NCI-H128 (cell line): ENCODE measurements around the gene FAU.

Experiments used
- DNase-seq: peaks from one replicate; lab custom pipeline; 2025; ENCODE audit not compliant: unreplicated experiment; lab: John Stamatoyannopoulos, UW

The FAU gene

DNA sequence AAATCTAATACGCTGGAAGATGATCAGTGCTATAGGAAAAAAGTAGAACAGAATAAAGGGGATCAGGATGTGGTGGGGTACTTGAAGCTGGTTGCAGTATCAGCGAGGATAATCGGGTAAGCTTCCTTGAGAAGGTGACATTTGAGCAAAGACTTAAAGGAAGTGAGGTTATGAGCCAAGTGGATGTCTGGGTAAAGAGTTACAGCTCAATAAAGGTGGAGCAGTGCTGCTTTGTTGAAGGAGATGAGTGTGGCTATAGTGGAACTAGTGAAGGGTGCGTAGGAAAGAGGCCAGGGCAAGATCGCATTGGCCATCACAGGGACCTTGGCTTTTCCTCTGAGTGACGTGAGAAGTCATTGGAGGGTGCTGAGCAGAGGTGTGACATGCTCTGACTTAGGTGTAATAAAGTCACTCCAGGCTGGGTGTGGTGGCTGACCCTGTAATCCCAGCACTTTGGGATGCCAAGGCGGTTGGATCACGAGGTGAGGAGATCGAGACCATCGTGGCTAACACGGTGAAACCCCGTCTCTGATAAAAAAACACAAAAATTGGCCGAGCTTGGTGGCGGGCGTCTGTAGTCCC is 14.7 kb upstream of the FAU start:
- DNase-seq, result no peak

DNA sequence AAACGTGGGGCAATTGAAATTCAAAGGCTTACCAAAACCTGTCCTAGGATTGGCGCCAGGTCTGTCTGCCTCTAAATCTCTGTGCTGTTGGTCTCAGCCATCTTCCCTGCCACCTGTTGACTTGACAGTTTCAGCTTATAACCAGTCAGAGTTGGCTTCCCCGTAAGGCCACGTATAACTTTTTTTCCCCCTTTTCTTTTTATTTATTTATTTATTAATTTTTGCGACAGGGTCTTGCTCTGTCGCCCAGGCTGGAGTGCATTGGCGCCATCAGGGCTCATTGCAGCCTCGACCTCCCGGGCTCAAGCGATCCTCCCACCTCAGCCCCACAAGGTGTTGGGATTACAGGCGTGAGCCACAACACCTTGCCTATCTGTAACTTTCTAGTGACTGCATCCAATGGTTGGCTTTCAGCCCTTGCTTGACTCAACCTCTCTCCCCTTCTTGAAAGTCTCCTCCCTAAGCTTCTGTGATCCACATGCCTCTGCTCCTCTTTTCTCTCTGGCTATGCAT is 13.8 kb upstream of the FAU start:
- no peak for DNase-seq

DNA sequence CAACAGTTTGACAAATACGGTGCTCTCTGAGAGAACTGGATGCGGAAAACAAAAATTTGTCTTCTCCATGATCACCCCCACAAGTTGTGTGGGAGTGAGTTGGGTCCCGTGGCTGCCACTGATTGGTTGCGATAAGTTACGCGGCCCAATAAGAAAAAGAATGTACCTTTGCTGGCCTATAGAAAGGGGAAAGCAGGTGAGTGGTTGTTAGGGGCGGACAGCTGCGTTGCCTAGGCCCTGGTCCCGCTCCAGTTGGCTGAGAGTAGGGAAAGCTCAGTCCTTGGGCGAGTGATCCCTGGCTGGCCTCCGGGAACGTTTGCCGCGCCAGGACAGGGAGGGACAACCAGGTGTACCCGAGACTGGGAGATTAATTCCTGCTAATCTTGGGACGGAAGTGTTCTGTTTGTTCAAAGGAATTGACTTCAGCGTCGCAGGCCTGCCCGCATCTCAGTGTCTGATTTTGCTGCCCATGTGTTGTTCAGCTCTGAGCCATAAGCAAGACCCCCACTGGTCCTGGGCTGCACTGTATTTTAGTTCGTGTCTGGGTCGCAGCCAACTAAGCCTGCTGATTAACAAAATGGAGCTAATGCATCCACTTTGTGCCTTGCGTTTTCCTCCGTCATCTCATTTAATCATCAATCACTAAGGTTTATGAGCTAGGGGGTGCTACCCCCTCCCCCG is 13.2 kb upstream of the FAU start:
- peak; percentile 94 for DNase-seq

DNA sequence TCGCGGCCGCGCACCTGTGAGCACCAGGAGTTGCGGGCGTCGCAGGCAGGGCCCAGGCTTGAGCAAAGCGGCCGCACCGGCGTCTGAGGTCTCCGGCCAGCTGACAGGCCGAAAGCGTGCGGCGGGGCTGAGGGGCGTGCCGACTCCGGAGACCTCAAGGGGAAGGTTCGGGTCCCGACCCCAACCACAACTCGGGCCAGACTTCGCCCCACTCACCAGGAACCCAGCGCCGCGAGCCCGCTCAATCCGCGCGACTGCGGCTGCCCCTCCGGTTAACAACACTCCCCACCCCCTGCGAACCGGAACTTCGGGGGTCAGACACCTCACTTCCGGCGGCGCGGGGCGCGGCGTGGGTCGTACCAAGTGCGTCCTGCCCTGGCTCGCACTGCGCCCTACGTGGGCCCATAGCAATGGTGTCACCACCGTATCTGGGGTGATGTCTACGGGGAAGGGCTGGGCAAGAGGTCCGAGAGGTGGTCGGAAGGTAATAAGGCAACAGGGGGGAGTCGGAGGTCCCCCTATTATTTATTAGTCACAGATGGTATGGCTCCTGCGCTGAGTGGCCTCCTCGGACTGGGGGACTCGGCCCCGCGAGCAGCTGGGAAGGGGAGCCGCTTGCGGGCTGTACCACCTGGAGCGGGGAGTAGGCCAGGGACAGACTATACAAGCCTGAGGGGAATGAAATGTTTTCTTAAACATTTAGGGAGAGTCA is 12.5 kb upstream of the FAU start, which contains the start of gene SYVN1:
Gene SYVN1 (minus strand): TSS at position 280 of the 712 bp plus-strand sequence. CDS start 918 bp downstream, outside the sequence.
- DNase-seq, result peak; percentile 87

DNA sequence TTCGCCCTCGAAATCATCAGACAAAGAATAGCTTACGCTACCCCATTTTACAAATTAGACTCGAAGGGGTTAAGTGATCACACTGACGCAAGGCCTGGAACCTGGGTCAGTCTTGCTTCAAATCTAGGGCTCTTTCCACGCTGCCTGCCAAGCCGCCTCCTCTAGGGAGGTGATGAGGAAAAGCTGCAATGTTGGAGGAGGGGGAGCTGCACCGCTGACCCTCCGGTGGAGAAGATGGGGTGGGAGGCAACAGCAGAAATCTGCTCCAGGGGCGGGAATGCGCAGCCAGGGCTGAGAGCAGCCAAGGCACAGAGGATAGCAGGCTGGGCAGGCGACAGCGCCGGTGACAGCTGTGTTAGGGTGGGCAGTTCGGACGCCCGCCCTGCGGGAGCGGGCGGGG is 11.8 kb upstream of the FAU start:
- DNase-seq, result no peak

DNA sequence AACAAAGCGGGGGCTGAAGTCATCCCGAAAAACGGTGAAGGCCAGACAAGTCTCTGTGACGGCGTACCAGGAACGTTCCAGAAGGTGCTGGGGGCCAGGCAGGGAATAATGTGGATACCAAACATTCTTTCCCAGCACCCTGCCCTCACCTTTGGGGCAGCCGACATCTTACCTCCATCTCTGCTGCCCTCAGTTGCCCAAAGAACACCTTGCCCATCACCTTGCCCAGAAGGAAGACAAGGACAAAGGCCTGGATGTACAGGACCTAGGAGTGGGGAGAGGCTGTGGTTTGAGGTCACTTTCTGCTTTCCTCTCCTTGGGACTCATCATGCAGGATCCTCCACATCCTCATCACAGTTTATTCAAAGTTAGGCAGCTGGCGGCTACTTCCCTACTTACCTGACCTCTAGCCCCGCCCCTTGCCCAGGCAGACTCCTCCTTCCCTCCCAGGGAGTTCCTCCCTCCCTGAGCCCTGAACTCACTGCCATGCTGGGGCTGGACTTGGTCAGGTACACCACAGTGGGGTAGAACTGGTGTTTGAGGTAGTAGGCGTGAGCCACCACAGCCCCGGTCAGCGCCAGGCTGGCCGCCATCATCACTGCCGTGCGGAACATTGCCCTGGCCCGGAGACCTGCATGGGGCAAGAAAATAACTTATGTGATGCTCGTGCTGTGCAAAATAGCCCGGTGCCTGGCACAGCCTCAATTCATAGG is 11.2 kb upstream of the FAU start:
- no peak for DNase-seq

DNA sequence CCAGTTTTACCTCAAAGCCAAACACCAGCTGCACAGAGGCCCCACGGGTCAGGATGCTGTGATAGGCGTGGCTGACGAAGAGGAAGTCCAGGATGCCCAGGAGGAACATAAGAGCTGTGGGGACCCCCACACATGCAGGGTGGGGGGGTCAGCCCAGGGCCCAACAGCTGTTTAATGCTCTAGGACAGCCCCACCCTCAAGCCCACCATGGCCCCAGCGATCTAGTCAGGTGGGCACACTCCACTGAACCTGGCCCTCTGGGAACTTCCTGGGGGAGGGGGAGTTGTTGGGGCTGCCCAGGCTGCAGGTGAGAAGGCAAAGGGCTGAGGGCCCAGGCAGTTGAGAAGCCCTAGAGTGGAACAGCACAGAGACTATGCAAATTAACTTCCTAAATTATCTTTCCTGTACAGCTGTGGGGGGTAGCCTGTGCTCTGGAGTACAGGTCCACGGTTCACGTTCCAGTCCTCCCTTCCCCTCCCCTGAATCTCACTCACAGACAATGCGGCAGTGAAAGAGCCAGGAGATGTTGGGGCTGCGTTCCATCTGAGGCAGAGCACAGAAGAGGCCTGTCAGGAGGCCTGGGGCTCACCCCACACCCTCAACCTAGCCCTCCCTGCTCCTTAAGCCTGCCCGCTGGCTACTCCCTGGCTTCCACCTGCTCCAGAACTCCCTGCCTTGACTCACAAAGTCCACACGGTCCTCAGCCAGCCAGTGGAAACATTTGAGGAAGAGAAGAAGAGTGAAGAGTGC is 10.5 kb upstream of the FAU start:
- DNase-seq, result no peak

DNA sequence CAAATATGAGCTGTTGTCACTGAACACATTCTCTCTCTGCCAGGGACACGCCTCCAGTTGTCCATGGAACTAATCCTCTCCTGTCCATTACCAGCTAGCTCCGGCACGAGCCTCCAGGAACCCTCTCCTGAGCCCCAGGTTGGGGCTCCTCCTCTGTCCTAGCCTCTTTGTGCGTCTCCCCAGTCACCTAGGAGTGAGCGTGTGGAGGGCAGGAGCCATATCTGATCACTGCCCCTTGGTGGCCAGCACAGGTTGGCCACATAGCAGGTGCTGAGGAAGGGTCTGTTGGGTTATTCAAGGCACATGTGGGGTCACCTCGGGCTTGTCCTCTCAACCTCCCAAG is 9.9 kb upstream of the FAU start:
- no peak for DNase-seq

DNA sequence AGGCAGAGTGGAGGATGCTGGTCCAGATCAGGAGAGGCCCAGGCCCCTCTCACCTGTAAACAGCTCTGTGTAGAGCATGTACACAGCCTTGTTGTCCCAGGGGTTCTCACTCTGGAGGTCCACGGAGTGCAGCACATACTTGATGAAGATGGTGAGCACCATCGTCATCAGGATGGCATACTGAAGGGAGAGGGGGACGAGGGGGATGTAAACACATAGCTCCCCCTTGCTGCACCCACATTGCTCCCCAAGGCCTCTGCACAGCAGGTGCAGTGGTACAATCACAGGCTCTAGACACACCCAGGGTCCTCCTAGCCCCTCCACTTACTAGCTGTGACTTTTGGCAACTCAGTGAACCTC is 9.5 kb upstream of the FAU start:
- DNase-seq, result no peak

DNA sequence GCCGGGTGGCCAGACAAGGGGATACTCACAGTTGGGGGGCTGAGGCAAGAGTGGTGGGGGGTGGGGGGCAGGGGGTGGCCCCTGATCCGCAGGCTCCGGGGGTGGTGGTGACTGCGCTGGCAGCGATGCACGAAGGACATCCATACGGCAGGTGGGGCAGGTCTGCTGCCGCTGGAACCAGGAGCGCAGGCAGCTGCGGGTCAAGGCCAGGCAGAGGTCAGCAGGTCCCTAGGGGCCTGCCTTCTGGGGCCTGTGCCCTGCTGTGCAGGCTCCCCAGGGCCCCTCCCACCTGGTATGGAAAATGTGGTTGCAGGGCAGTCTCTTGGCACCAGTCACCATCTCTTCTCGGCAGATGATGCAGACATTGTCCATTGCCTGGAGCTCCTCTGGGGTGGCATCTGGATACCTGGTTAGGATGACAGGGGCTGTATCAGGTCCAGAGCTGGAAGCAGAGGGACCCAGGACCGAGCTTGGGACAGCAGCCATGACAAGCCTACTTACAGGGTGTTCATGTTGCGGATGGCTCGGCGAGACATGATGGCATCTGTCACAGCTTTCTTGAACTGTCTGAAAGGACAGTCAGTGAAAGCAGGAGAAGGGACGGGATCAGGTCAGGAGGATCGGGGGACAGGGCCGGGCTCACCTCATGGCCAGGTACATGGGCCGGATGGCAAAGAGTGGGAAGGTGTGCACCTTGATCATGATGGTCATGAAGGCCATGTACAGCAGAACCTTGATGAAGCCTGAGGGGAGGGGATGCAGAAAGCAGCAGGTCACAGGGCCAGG is 8.9 kb upstream of the FAU start:
- DNase-seq, result no peak

DNA sequence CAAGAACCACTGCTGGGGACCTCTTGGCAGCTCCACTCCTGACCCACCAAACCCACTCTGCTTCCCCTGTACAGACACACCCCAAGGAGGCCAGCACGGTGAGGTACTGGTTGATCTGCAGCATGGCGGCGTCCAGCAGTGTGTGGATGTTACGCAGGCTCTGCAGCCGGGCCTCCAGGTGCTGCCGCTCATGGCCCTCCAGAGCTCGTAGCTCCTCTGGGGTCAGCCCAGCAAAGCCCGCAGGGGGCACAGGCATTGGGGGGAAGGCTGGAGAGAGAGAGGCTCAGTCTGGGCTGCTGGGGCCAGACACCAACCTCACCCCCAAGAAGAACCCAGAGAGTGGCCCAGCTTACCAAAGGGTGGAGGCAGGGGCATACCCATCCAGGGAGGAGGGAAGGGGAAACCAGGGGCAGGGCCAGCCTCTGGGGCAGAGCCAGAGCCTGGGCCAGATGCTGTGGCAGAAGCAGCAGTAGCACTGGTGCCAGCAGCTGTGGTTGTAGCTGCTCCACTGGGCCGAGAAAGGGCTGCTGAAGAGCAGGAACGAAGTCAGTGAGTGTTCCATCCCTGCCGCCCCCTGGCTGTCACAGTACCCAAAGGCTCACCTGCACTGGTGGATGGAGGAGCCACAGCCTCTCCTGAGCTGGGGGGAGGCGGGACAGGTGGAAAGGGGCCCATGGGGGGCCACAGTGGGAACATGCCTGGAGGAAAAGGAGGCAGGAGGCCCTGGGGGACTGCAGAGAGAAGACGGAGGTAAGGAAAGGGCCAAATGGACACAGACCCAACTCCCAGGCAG is 7.9 kb upstream of the FAU start:
- DNase-seq, result no peak

DNA sequence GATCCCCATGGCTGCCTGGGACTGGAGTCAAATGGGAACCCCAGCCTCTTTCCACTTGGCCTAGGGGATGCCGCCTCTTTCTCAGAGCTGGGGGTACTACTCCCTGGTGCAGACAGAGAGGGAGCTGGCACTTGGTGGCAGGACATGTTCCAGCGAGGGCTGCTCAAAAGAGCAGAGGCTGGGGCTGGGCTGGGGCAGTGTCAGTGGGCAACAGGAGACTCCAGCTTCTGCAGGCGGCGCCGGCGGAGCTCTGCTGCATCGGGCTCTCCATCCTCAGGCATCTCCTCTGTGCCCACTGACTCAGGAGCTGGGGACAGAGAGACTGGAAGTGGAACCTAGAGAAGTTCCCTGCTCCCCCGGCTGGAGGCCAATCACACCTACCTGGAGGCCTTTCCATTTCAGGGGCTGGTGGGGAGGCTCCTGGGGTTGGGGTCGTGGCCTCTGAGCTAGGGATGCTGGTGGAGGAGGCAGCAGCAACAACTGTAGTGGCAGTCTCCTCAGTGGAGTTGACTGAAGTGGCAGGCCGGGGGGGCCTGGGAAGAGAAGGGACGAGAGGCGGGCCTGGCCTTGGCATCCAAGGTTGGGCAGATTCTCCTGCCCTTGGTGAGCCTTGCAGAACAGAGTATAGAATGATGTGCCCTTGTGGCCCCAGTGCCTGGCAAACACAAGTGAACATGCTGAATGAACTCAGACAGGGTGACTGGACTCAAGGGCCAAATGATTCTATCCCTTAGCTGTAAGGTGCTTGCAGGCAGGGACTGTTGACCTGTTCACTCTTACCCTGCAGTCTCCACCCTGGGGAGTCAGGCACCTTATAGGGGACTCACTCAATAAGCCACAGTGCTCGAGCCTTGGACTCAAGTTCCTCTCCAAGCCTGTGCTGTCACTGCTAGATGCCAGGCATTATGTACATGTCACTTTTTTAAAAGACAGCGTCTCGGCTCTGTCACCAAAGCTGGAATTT is 6.5 kb upstream of the FAU start:
- DNase-seq, result no peak

DNA sequence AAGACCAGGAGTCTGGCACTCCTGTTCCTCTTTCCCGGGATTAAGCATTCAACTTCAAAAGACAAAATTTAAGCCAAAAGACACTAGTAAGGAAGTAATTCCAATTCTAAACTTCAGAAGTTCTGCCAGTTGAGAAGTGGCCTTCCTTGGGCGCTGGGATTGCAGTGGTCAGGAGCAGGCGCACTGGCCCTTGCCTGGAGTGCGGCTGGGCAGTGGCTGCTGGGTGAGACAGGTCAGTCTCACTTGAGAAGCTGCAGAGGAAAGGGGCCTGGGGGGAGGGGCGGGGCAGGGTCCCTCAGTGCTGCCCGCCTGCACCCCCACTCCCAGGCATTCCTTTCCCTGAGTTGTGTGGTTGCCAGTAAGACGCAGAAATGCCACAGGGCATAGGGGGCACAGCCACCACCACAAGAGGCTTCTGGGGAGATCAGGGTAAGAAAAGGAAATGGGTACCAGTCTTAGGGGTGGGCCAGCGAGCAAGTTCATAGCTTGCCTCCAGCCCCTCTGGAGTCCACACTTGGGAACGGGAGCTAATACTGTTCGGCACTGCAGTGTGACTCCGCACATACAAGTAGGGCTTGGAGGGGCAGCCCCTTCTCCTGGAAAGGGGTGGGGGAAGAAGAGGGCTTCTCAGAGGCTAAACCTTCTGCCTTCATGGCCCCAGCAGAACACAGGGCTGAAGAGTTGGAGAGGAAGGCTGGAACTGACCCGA is 5.7 kb upstream of the FAU start:
- DNase-seq, result no peak

DNA sequence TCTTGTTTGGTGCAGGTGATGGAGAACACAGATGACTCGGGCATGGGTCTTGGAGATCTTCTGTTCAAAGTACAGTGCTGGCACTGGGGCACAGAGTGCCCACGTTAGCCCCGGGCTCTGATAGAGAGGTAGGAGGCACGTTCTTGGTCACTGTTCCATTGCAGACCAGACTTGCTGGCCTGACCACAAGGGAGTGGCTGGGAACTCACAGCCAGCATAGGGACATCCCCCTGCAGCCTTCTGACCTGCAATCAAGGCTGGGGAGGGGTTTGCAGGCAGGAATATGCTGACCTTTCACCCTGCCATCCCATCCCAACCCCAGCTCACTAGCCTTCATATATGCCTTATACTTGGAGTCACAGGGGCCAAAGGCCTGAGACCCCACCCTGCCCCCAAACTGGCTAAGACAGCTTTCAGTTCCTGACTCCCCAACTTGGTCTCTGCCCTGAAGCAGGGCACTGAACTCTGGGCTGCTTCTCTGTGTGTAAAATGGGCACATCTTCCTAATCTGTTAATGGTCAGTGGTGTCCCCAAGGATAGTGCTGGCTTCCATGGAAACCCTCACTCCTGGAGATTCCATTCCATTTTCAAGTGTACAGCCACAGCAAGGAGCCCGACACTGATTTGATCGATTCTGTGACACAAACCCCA is 4.8 kb upstream of the FAU start:
- no peak for DNase-seq

DNA sequence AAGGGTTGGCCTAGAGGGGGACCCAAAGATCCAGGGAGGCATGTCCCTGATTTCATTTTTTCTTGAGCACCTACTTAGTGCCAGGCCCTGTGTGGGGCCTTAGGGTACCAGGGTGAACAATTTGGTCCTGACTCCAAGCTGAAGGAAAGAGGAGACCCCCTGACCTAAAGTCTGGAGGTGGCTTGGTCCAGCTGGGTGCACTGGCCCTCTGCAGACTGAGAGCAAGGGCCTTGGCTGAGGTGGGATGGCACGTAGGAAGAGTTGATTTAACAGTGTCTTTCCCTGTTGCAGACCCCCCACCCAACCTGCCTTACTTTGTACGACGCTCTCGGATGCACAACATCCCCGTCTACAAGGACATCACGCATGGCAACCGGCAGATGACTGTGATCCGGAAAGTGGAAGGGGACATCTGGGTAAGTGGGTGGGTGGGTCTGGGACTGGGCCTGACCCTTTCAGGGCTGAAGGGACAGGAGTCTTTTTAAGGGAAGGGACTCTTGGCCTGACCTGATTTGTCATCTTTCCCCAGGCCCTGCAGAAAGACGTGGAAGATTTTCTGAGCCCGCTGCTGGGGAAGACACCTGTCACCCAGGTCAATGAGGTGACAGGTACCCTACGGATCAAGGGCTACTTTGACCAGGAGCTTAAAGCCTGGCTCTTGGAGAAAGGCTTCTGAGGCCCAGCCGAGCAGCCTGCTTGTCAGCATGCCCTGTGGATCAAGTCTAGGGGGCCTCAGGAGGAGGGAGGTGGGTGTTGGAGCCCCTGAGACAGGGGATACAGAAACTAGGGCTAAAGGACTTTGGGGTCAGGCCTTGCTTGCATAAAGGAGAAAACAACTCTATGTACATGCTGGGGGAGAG is 3.5 kb upstream of the FAU start:
- no peak for DNase-seq

DNA sequence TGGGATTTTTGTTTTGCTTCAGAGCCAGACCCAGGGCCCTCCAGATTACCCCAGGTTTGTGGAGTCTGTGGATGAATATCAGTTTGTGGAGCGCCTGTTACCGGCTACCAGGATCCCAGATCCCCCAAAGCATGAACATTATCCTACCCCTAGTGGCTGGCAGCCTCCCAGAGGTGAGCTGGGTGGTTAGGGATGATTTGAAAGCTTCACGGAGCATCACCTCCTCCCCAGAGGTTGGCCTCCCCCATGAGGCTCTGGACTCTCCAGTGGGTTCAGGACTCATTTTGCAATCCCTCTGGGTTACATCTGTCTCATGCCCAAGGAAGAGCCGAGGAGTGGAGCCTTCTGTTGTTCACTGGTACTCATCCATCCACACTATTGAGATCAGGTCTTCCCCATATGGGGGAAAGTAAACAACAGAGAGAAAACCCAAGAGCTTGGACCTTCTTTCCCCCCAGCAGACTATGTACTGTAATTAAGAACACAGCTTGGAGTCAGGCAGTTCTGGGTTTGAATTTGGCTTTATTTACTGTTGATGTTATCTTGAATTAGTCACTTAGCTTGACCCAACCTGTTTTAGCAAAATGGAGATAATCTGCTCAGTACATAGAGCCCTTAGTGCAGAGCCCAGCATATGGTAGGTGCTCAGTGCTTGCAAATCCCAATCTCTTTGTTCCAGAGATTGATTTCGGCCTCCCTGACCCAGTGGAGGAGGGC is 2.7 kb upstream of the FAU start:
- DNase-seq, result no peak
